ENCODE data around the gene BIRC3.
A peak's percentile ranks its signal among the peaks of the same experiment; 100 is the strongest.

The BIRC3 gene

DNA sequence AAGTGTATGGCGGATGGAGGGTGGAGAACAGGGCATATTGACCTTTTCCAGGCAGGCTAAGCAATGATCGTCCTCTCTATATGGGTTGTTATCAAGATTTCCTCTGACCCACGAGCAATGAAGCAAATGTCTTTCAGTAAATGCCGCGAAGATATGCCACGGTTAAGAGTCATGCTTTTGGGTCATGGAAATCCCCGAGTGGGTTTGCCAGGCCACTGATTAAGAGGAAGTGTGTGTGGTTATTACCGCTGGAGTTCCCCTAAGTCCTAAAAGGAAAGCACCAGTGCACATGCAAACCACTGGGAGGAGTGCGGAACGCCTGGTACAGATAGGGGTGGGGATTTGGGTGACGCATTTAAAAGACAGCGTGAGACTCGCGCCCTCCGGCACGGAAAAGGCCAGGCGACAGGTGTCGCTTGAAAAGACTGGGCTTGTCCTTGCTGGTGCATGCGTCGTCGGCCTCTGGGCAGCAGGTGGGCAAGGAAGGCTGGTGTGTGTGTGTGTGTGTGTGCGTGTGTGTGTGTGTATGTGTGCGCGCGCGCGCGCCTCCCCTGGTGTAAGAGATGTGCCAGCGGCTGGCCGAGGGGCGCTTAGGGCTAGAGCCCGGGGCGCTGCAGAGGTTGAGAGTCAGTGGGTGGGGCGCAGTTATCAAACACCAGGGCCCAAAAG lies at the start of gene BIRC3:
Gene BIRC3, plus strand, starts transcription at position 386 of the 669 bp plus-strand sequence. CDS start 7,026 bp downstream, outside the sequence.
- DNase-seq: peak; percentile 64

DNA sequence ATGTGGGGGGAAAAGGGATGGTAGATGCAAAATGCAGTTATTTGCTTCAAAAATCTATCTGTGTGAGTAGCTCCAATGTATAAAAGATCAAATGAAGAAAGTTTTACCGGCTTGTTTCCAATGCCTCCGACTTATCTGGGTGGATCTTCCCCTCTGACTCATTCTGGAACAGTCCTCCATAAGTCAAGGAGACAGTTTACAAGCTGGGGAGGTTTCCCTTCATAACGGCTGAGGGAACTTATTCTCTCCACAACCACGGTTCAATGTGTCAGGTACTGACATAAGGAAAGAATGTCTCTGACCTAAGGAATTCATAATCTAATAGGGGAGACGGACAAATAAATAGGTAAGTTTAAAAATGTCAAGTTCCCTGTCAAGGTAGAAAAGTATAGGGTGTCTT lies 49.7 kb upstream of the BIRC3 start:
- no peak for DNase-seq

DNA sequence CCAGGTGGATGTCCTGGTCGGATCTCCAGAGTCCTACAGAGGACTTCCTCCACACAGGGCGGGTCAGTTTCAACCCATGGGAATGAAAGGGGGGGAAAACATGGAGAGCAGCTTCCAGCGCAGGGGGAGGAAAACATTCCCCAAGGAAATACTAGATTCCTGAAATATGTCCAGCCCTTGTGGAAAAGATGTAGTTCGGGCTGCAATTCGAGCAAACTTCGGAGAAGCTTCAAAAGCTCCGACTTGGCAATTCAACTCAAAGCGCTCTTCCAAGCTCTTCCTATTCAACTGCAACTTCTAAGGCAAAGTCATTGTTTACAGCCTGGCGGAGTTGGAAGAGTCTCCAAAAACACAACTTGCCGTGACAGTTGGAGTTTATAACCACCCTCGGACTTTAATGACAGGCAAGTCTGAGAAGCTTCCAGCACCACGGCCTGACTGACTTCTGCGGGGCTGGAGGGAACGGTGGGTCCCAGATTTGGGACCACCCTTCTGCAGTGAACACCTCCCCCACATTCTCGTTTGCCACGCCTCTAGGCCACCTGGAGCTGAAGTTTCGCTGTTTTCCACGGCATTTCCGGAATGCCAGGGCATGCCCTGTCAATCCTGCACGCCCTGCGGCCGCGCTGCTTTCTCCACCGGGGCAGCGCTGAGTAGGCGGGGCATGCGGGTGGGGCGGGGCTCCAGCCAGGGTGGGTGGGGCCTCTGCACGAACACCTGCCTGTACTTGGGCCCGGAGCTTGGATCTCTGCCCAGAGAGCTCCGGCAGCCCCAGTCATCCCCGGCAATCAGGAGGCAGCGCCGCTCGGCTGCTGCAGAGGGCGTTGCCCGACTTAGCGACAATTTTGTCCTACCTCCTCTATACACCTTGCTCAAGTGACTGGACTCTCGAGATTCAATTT lies 49.0 kb upstream of the BIRC3 start:
- peak; percentile 76 for DNase-seq

DNA sequence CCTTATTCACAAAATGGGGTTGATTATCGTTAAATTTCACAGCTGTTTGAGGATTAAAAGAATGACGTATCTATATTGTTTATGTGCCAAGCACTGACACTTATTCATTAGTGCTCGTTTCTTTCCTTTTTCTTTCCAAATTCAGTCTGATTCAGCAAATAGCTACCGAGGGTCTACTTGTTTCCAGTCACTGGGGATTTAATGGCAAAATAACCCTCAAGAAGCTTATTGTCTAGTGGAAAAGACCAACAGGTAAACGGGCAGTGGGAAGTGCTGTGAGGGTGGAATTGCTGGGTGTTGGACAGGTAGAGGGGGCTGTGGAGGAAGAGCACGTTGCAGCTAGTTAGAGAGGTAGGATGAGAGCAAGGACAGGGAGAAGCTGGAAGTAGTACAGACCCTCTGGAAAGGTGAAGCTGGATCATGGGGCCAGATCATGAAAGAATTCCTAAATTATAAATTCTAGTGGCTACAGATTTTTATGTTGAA lies 48.3 kb upstream of the BIRC3 start:
- no peak for DNase-seq

GRCh38 chr11:102269927-102270326 lies 47.4 kb upstream of the BIRC3 start:
- DNase-seq: no peak

GRCh38 chr11:102272047-102272824 lies 45.0 kb upstream of the BIRC3 start:
- no peak for DNase-seq

DNA sequence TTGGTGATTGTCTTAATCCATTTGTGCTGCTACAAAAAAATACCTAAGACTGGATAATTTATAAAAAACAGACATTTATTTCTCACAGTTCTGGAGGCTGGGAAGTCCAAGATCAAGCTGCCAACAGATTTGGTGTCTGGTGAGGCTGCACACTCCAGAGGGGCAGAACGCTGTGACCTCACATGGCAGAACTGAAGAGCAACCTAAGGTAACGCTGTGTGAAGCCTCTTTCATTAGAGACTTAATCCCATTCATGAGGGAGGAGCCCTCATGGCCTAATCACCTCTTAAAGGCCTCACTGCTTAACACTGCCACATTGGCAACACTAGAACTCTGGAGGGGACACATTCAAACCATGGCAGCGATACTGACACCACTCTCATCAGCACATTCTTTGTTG lies 42.7 kb upstream of the BIRC3 start:
- no peak for DNase-seq

DNA sequence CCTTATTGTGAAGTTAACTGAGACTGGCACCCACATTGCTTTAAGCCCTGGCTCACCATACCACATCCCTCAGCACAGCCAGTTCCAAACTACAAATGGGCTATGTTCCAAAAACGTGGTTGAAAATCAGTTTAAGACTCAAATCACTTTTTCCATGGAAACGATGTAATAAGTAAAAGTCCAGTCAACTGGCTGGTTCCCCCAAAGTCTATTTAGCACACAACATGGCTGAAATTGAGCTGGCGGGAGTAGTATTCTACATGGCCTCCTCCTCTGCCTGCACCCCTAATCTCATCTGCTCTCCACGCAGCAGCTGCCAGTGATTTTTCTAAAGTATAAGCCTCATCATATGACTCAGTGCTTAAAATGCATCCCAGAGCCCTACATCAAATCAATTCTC lies 40.9 kb upstream of the BIRC3 start:
- no peak for DNase-seq

- no peak for DNase-seq
Measured at GRCh38 chr11:102276783-102277182, 40.5 kb upstream of the BIRC3 start.

DNA sequence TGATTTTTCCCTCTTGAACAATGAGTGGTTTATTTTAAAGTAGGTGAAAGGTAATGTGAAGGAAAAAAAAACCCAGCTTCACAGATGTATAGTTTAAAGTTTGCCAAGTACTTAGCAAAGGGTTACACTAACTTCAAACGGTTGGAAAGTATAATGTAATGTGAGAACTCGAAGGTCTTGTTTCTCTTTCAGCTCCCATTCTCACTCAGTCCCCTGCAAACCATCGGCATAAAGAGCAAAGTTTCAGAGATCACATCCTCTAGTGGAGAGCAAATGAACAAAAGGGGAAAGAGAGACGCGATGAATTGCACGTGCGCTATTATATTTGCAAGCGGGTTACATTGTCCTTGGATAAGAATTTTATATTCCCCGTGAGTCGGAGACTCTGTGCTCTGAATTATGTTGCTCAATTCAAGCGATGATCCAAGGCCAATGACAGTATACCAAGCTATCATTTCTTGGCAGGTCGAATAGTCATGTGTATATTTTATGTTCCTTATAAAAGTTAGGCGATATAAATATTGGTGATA lies 37.6 kb upstream of the BIRC3 start:
- DNase-seq: no peak

DNA sequence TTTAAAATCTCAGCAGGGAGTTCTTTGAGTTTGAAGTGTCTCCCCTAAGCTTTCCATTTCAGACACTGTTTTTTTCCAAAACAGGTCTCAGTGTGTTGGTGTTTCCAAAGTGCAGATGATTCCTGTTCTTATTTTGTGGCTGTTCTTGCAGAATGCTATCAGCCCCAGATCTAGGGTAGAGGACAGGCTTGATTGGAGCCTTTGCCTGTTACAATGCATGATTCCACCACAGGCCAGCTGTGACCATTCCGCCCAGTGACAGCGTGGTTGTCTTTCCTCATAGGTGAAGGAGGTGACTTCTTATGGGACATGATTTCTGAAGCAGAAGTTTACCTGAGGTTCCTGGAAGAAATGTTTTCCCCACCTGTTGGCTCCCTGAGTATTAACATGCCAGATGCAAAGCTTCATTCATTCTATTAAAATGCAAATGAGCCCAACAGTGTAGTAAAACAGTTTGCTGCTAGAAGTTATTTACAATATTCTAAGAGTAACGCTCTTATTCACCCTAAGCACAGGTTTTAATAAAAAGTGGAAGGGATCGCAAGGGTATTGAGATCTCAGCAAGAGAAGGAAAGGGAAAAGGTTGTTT lies 36.9 kb upstream of the BIRC3 start:
- DNase-seq: no peak

GRCh38 chr11:102283116-102283485 lies 34.2 kb upstream of the BIRC3 start:
- no peak for DNase-seq

GRCh38 chr11:102284008-102284407 lies 33.3 kb upstream of the BIRC3 start:
- no peak for DNase-seq

GRCh38 chr11:102286292-102286691 lies 31.0 kb upstream of the BIRC3 start:
- no peak for DNase-seq

DNA sequence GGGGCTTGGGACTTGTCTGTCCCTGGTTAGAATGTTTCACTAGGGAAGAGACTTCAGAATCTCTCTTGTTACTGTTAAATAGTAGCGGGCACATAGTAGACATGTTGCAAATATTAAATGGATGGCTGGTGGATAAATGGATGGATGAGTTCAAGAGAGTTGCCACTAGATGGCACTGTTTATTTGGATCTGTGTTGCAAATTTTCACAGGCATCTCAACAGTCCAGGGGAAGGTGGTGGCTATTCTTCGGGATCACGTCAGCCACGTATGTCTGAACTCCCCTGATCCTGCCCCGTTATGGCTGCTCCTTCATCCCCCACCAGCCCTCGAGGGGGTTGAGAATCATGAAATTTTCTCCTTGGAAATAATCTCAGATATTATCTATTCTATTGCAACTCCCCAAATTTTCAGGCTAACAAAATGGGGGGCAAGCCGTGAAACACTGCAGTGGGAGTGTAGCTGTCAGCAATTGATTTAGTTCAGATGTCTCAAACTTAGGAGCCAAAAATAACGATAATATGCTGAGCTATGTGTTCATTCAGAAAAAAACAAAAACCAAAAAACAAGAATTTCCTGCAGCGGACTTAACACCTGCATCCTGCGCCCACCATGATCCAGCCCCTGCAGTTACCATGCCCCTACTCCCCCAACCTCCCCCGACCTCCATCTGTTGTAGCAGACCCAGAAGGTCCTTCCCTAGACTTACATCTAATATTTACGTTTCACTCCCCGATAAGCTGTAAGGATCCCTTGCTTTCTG lies 29.1 kb upstream of the BIRC3 start:
- DNase-seq: no peak

DNA sequence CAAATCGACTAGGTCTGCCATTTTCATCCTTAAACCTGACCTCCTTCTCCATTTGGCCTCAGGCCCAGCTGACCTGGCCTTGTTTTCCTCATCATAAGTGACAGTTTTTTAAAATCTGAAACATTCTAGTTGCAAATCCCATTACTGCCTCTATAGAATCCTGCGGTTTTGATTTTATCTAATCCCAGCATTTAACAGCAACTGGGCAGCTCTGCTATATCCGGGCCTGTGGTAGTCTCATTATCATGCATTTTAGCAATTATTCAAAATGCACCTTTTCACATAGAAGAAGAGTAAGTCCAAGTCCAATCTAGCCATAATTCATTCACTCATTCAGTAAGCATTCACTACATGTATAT lies 28.6 kb upstream of the BIRC3 start:
- no peak for DNase-seq

DNA sequence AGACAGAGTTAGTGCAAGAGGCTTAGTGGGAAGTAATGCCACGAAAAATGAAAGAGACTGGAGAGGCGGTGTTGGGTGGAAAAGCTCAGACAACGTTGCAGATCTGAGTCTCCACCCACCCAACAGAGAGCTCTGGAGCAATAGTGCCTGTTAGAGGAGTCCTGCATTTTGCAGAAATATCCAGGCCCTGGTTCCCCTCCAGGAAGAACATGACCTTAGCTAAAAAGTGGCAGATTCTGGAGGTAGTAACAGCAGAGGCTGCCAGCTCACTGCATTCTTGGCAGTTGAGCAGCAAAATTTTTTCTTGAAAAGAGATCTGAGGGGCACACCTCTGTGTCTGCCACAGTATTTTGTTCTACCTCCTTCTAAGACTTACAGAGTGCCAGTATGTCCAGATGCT lies 27.7 kb upstream of the BIRC3 start:
- no peak for DNase-seq

GRCh38 chr11:102291831-102292230 lies 25.5 kb upstream of the BIRC3 start:
- DNase-seq: no peak

- no peak for DNase-seq
Measured at GRCh38 chr11:102292933-102293332, 24.4 kb upstream of the BIRC3 start.

DNA sequence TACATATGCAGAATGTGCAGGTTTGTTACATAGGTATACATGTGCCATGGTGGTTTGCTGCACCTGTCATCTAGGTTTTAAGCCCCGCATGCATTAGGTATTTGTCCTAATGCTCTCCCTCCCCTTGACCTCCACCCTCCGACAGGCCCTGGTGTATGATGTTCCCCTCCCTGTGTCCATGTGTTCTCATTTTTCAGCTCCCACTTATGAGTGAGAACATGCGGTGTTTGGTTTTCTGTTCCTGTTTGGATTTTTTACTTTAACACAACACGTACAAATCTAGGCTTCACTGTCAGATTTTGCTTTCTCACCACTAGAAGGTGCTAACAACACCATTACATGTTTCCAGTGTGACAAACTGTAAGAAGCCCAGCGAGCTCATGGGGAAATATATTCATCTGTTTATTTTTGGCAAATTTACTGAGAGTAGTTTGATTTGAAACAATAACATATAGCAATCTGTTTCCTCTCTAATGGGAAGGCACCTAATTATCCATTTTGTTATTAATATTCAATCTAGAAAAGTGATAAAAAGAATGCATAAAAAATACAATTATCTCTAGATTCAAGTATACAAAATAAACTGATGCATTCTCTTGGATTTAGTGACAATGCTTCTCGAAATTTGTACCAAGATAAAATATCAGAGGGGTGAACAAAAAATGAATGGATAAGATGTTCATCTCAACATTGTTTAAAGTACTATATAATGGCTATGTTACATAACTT lies 23.2 kb upstream of the BIRC3 start:
- no peak for DNase-seq

- no peak for DNase-seq
Measured at GRCh38 chr11:102295045-102295444, 22.2 kb upstream of the BIRC3 start.

Measured in T1000 (cell line).